ENCODE measurements around the gene CD79B. TPM values are rescaled to one million over a fixed set of nuclear protein-coding genes. Genes with fewer than 3 reads are reported as not detected.

Gene CD79B
- total and polyA plus RNA-seq, 2 of the 13 experiments (the other 11 are each of a cell fraction or from before 2014, with no cell fraction given), result not detected

- in situ Hi-C loops (cut with HindIII; ENCODE audit: extremely low pct_ligation_motif_present, low pct_unique_long_range_greater_than_20kb), result no loop called here
- FAIRE-seq, result no peak
Measured at GRCh38 chr17:63960430-63960829, 28.3 kb upstream of the CD79B start.

More at GRCh38 chr17:63960430-63960829, 28.3 kb upstream of the CD79B start:
- Histone ChIP-seq H3K79me2 (ENCODE audit: insufficient read depth, low read length) (no peaks in the 10 kb centered on the region), H3K4me3 (replicated peaks in 1 of 3; ENCODE audit: insufficient read depth in 1 of 3, low read depth in 2 of 3, low read length in 3 of 3) (no peak overlapping the region), H3K9me3 (ENCODE audit: low read length) (no peaks in the 10 kb centered on the region), H3K4me1 (ENCODE audit: insufficient read depth, low read length) (peaks cover 32% of the 10 kb centered on the region), H3K27me3 (ENCODE audit: control insufficient read depth in 1 of 2, insufficient read depth in 2 of 2, low read length in 2 of 2) (peaks cover 4 to 22% of the 10 kb centered on the region in 2 experiments; a peak in 2 of 5 replicates), H3K9ac (ENCODE audit: insufficient read depth, low read depth, low read length) (no peak overlapping the region), H3K4me2 (ENCODE audit: low read depth, low read length) (no peak overlapping the region), H3K36me3 (replicated peaks in 1 of 2; ENCODE audit: control insufficient read depth in 1 of 2, insufficient read depth in 2 of 2, low read length in 2 of 2) (no peaks in the 10 kb centered on the region), H2AFZ (ENCODE audit: low read length) (no peak overlapping the region), H3K27ac (ENCODE audit: extremely low read length, insufficient read depth, low read length) (no peak overlapping the region), H4K20me1 (ENCODE audit: insufficient read depth, low read length) (no peaks in the 10 kb centered on the region; the same call in 1 of the 2 replicates)
- TF ChIP-seq CEBPB (IDR thresholded peaks at IDR 0.05; ENCODE audit: borderline replicate concordance, low read depth, low read length), result no peak
- TF ChIP-seq CCAR2 (optimal IDR thresholded peaks at IDR 0.05; ENCODE audit: low read depth, low read length), result no peak
- no peak for TF ChIP-seq ZNF816 (CRISPR knock-in tag; IDR thresholded peaks at IDR 0.05; ENCODE audit: borderline replicate concordance)
- TF ChIP-seq HCFC1 (IDR thresholded peaks at IDR 0.05; ENCODE audit: low read depth, low read length), result no peak
- TF ChIP-seq ZKSCAN8 (CRISPR knock-in tag; IDR thresholded peaks at IDR 0.05; ENCODE audit: borderline replicate concordance), result no peak
- TF ChIP-seq HDAC1 (CRISPR knock-in tag; IDR thresholded peaks at IDR 0.05), result no peak
- TF ChIP-seq, protein P1, sequence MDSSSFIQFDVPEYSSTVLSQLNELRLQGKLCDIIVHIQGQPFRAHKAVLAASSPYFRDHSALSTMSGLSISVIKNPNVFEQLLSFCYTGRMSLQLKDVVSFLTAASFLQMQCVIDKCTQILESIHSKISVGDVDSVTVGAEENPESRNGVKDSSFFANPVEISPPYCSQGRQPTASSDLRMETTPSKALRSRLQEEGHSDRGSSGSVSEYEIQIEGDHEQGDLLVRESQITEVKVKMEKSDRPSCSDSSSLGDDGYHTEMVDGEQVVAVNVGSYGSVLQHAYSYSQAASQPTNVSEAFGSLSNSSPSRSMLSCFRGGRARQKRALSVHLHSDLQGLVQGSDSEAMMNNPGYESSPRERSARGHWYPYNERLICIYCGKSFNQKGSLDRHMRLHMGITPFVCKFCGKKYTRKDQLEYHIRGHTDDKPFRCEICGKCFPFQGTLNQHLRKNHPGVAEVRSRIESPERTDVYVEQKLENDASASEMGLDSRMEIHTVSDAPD (CRISPR knock-in tag; IDR thresholded peaks at IDR 0.05), result no peak
- no peak for TF ChIP-seq ZFP36L2 (CRISPR knock-in tag; IDR thresholded peaks at IDR 0.05)
- no peak for TF ChIP-seq ASH2L (IDR thresholded peaks at IDR 0.05; ENCODE audit: insufficient read length, low read depth, low read length)
- no peak for TF ChIP-seq ZNF660 (CRISPR knock-in tag; IDR thresholded peaks at IDR 0.05; ENCODE audit: borderline replicate concordance, low read depth)
- no peak for TF ChIP-seq HDAC2 (CRISPR knock-in tag; IDR thresholded peaks at IDR 0.05)
- TF ChIP-seq ZBTB14 (CRISPR knock-in tag; IDR thresholded peaks at IDR 0.05), result no peak
- TF ChIP-seq FOSL2 (CRISPR knock-in tag; IDR thresholded peaks at IDR 0.05), result no peak
- TF ChIP-seq ZC3H13 (CRISPR knock-in tag; IDR thresholded peaks at IDR 0.05), result no peak
- CTCF ChIA-PET (ENCODE audit: low intra/inter-chr PET ratio, low total read pairs), result no interaction called here
- POLR2A ChIA-PET, result no interaction called here
- DNase-seq (ENCODE audit: low spot score) (no peak), ATAC-seq (no peak)
- no TSS peak for BruUV-seq (replicated peaks)
- intact Hi-C loops (cut with micrococcal nuclease; ENCODE audit: unreplicated experiment), result no loop called here
- WGBS (ENCODE audit: low lambda C conversion rate), result 39% methylated on average over 7 of the region's 7 CpGs
